ENCODE measurements around the gene C3orf20.

DNA sequence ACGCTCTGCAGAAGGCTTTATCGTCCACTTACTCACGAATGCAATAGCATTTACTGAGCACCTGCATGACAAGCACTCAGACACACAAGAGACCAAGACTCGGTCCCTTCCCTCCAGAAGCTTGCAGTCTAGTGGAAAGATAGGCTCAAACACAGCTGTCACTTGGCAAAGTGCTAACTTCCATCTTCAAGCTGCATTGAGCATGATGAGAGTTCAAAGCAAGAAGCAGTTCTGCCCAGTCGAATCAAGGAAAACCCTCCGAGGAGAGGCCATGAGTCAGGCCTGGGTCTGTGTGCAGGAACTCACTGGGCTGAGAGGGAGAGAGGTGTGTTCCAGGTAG is 51.5 kb downstream of the C3orf20 start:
- TF ChIP-seq, protein P1, sequence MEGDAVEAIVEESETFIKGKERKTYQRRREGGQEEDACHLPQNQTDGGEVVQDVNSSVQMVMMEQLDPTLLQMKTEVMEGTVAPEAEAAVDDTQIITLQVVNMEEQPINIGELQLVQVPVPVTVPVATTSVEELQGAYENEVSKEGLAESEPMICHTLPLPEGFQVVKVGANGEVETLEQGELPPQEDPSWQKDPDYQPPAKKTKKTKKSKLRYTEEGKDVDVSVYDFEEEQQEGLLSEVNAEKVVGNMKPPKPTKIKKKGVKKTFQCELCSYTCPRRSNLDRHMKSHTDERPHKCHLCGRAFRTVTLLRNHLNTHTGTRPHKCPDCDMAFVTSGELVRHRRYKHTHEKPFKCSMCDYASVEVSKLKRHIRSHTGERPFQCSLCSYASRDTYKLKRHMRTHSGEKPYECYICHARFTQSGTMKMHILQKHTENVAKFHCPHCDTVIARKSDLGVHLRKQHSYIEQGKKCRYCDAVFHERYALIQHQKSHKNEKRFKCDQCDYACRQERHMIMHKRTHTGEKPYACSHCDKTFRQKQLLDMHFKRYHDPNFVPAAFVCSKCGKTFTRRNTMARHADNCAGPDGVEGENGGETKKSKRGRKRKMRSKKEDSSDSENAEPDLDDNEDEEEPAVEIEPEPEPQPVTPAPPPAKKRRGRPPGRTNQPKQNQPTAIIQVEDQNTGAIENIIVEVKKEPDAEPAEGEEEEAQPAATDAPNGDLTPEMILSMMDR (IDR thresholded peaks at IDR 0.05), result no peak
- no peak for TF ChIP-seq EZH2 (IDR thresholded peaks at IDR 0.05; ENCODE audit: borderline replicate concordance, insufficient read depth, low read depth, low read length, poor library complexity, severe bottlenecking)
